ENCODE results near the gene CFAP52. TPM values are rescaled to one million over a fixed set of nuclear protein-coding genes. Genes with fewer than 3 reads are reported as not detected.

The CFAP52 gene
- total RNA-seq, 1 experiment from 2014 or later = not detected

DNA sequence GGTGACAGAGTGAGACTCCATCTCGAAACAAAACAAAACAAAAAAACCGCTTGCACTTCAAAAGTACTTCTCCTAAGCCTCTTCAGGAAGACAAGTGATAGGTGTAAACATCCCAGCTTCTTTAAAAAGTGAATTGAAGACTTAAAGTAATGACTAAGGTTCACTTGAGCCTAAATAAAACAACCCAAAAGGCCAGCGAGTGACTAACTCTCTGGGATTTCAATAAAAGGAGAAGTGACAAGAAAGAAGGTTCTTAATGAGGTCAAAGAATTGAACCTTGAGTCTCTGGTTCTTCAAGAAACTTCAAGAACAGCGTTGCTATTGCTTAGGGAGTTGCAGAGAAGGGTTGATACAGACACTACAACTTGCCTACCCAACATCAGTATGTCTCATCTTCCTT, 43.0 kb upstream of the CFAP52 start:
- no peak for ATAC-seq

More for the DNA sequence above, 43.0 kb upstream of the CFAP52 start:
- BruUV-seq (replicated peaks) = no TSS peak
- H3K27ac ChIP-seq (ENCODE audit: low read depth, low read length) = no peak overlapping the region
- ChIA-PET POLR2A (no interaction called here), CTCF (interaction anchor here (1.6 kb wide), 1 partner anchor 11 kb away, joined by 4 read pairs; no protein-coding TSS in a partner anchor), RAD21 (ENCODE audit: low non-redundant PET in 1 of 2, low total read pairs in 2 of 2, uncharacterized antibody in 2 of 2, unreplicated experiment in 2 of 2) (no interaction called here)
- no peaks in the 10 kb centered on the region for H3K79me2 ChIP-seq (ENCODE audit: insufficient read depth, low read length)
- H2AFZ ChIP-seq (ENCODE audit: low read depth, low read length, poor library complexity, severe bottlenecking) = no peak overlapping the region
- TF ChIP-seq, protein P1, sequence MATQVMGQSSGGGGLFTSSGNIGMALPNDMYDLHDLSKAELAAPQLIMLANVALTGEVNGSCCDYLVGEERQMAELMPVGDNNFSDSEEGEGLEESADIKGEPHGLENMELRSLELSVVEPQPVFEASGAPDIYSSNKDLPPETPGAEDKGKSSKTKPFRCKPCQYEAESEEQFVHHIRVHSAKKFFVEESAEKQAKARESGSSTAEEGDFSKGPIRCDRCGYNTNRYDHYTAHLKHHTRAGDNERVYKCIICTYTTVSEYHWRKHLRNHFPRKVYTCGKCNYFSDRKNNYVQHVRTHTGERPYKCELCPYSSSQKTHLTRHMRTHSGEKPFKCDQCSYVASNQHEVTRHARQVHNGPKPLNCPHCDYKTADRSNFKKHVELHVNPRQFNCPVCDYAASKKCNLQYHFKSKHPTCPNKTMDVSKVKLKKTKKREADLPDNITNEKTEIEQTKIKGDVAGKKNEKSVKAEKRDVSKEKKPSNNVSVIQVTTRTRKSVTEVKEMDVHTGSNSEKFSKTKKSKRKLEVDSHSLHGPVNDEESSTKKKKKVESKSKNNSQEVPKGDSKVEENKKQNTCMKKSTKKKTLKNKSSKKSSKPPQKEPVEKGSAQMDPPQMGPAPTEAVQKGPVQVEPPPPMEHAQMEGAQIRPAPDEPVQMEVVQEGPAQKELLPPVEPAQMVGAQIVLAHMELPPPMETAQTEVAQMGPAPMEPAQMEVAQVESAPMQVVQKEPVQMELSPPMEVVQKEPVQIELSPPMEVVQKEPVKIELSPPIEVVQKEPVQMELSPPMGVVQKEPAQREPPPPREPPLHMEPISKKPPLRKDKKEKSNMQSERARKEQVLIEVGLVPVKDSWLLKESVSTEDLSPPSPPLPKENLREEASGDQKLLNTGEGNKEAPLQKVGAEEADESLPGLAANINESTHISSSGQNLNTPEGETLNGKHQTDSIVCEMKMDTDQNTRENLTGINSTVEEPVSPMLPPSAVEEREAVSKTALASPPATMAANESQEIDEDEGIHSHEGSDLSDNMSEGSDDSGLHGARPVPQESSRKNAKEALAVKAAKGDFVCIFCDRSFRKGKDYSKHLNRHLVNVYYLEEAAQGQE (IDR thresholded peaks at IDR 0.05; ENCODE audit: low read depth) = no peak
- TF ChIP-seq FOSL1 (IDR thresholded peaks at IDR 0.05; ENCODE audit: low read depth) (no peak), POLR2AphosphoS5 (IDR thresholded peaks at IDR 0.05; ENCODE audit: low read depth, low read length) (no peak), RAD21 (IDR thresholded peaks at IDR 0.05; ENCODE audit: low read depth) (no peak), POLR2A (IDR thresholded peaks at IDR 0.05; ENCODE audit: borderline replicate concordance, extremely low read depth, insufficient read depth, insufficient read length) (no peak), EZH2 (IDR thresholded peaks at IDR 0.05) (no peak), EGR1 (IDR thresholded peaks at IDR 0.05; ENCODE audit: low read depth) (no peak), ZNF274 (IDR thresholded peaks at IDR 0.05; ENCODE audit: low read depth, low read length) (no peak), YY1 (IDR thresholded peaks at IDR 0.05; ENCODE audit: extremely low read depth, insufficient replicate concordance, low read depth, low read length) (no peak), ELF1 (IDR thresholded peaks at IDR 0.05; ENCODE audit: borderline replicate concordance, low read depth) (no peak)
- intact Hi-C loops (cut with micrococcal nuclease) = no loop called here
- H3K4me1 ChIP-seq (ENCODE audit: control insufficient read depth in 1 of 2, insufficient read depth in 2 of 2, low read length in 2 of 2) = no peaks in the 10 kb centered on the region
- H3K9ac ChIP-seq (ENCODE audit: low read length) = no peak overlapping the region
- no peaks in the 10 kb centered on the region for H3K27me3 ChIP-seq (ENCODE audit: insufficient read depth, low read length)
- no peaks in the 10 kb centered on the region for H3K36me3 ChIP-seq (ENCODE audit: control insufficient read depth in 1 of 2, insufficient read depth in 2 of 2, low read length in 2 of 2)
- no peaks in the 10 kb centered on the region for H3K9me3 ChIP-seq (ENCODE audit: control insufficient read depth in 1 of 2, insufficient read depth in 1 of 2, low read depth in 1 of 2, low read length in 2 of 2)
- no peaks in the 10 kb centered on the region for H3K9me2 ChIP-seq (ENCODE audit: insufficient read depth)
- no peak overlapping the region for H3K4me2 ChIP-seq (ENCODE audit: low read length)
- DNase-seq (ENCODE audit: low read depth, low spot score) = no peak
- H3K4me3 ChIP-seq (replicated peaks in 1 of 2; ENCODE audit: low read depth in 1 of 2, low read length in 2 of 2) = no peak overlapping the region
- H4K20me1 ChIP-seq (ENCODE audit: insufficient read depth) = no peaks in the 10 kb centered on the region
